K562 (cell line): Measurements from ENCODE around the gene PIK3CA. TPM values are rescaled to one million over a fixed set of nuclear protein-coding genes. Genes with fewer than 3 reads are reported as not detected.

Source experiments
- CBX3 ChIP-seq, 2 experiments: IDR thresholded peaks; 1 replicate in 1 of 2; 2 replicates in 1 of 2; pipeline ENCODE4 v1.6.1; 2012; ENCODE audit warnings: inconsistent platforms in 2 of 2, low read length in 2 of 2, borderline replicate concordance in 1 of 2, control low read depth in 1 of 2
- ETV5 ChIP-seq: sonication (generic); formaldehyde crosslinking; IDR thresholded peaks from 2 replicates; pipeline ENCODE4 v1.4.0; 2020; ENCODE audit warnings: low read depth, mild to moderate bottlenecking, missing genetic modification reagents
- FOXO4 ChIP-seq: fragments of 450-650 bp; formaldehyde crosslinking; IDR thresholded peaks from 2 replicates; pipeline ENCODE4 v1.4.0; 2020; ENCODE audit warnings: mild to moderate bottlenecking, moderate library complexity
- KDM1A ChIP-seq, 2 experiments: fragments of 450-650 bp; IDR thresholded peaks; 2 replicates each; pipeline ENCODE4 v1.6.1; 2016; ENCODE audit warnings: mild to moderate bottlenecking in 2 of 2
- MAFG ChIP-seq: fragments of 450-650 bp; conservative IDR thresholded peaks from 2 replicates; pipeline ENCODE4 v1.6.1; 2016; ENCODE audit warnings: missing genetic modification characterization, missing compliant biosample characterization
- MITF ChIP-seq: IDR thresholded peaks from 2 replicates; pipeline ENCODE4 v1.6.1; 2014; ENCODE audit warnings: antibody characterized with exemption
- MNT ChIP-seq, 2 experiments: fragments of 450-650 bp; conservative IDR thresholded peaks; 2 replicates each; pipeline ENCODE4 v1.6.1; 2017; ENCODE audit warnings: mild to moderate bottlenecking in 2 of 2, moderate library complexity in 2 of 2
- NFIC ChIP-seq: fragments of 450-650 bp; IDR thresholded peaks from 2 replicates; pipeline ENCODE4 v1.6.1; 2017; ENCODE audit warnings: mild to moderate bottlenecking, inconsistent platforms
- NONO ChIP-seq, 2 experiments: fragments of 200-400 bp in 1 of 2; fragments of 450-650 bp in 1 of 2; formaldehyde crosslinking in 1 of 2; IDR thresholded peaks; 2 replicates each; pipeline ENCODE4 v1.6.1; 2017; ENCODE audit warnings: low read depth in 2 of 2, mild to moderate bottlenecking in 2 of 2, moderate library complexity in 2 of 2, low read length in 1 of 2
- NR2C1 ChIP-seq, 2 experiments: fragments of 450-650 bp; IDR thresholded peaks; 2 replicates each; pipeline ENCODE4 v1.6.1; 2017; ENCODE audit warnings: mild to moderate bottlenecking in 2 of 2, antibody characterized with exemption in 1 of 2, inconsistent platforms in 1 of 2, missing compliant biosample characterization in 1 of 2, missing genetic modification characterization in 1 of 2
- PTBP1 ChIP-seq: fragments of 200-400 bp; formaldehyde crosslinking; IDR thresholded peaks from 2 replicates; pipeline ENCODE4 v1.6.1; 2017; ENCODE audit warnings: low read depth, low read length
- SMARCE1 ChIP-seq: fragments of 450-650 bp; IDR thresholded peaks from 2 replicates; pipeline ENCODE4 v1.7.1; 2016; ENCODE audit warnings: mild to moderate bottlenecking
- ZBTB40 ChIP-seq, 2 experiments: fragments of 450-650 bp in 1 of 2; sonication (generic) in 1 of 2; formaldehyde crosslinking in 1 of 2; IDR thresholded peaks; 2 replicates each; pipeline versions ENCODE4 v1.7.1 to v1.9.0; 2016 to 2022; ENCODE audit warnings: inconsistent platforms in 1 of 2, mild to moderate bottlenecking in 1 of 2, missing genetic modification reagents in 1 of 2
- polyA plus RNA-seq, 8 experiments: library from polyadenylated mRNA; depleted of rRNA in 4 of 8; stranded (reverse) in 5 of 8; unstranded in 3 of 8; fragments of >200 nt; fragmentation: Nextera tagmentation in 2 of 8; fragmentation: Illumina TruSeq in 1 of 8; extraction: Ambion mirVana in 2 of 8; extraction: Trizol in 1 of 8; gene quantifications; 2 replicates each; pipeline versions ENCODE4 v1.2.1 to v1.2.3, GENCODE V29; 2011 to 2014; ENCODE audit warnings: inconsistent platforms in 1 of 8, missing spikeins in 1 of 8
- total RNA-seq, 7 experiments: library from RNA; depleted of rRNA in 6 of 7; stranded (reverse); fragments of >200 nt in 6 of 7; fragmentation: Illumina TruSeq in 2 of 7; extraction: Trizol in 2 of 7; gene quantifications; 2 replicates each; pipeline versions ENCODE4 v1.2.1 to v1.2.3, GENCODE V29; 2011 to 2021; ENCODE audit warnings: low replicate concordance in 1 of 7

PIK3CA gene
- total and polyA plus RNA-seq, 9 of the 15 experiments (the other 6 are each of a cell fraction or from before 2014, with no cell fraction given) = 3.8 to 19.4 (median 10.8) TPM

- TF ChIP-seq ZBTB40 (IDR thresholded peaks at IDR 0.05) = peak; percentile 69
- no peak for TF ChIP-seq ZBTB40 (CRISPR knock-in tag; IDR thresholded peaks at IDR 0.05)
- peak in 1 of 2 experiments; percentile 29; a peak in 1 of 3 replicates for TF ChIP-seq CBX3 (IDR thresholded peaks at IDR 0.05; ENCODE audit: borderline replicate concordance in 1 of 2, low read length in 2 of 2)
- no peak for TF ChIP-seq MAFG (tag)
- peak; percentile 79 for TF ChIP-seq NR2C1 (IDR thresholded peaks at IDR 0.05)
- TF ChIP-seq NR2C1 (tag; IDR thresholded peaks at IDR 0.05) = peak; percentile 84
- TF ChIP-seq MITF = no peak
- peak; percentile 75; the same call in 1 of the 2 replicates for TF ChIP-seq SMARCE1
- TF ChIP-seq NFIC = 0 out of 2 replicates have a peak, but pooled peaks have one; percentile 10
- TF ChIP-seq FOXO4 = no peak
- no peak for TF ChIP-seq MNT (conservative IDR thresholded peaks at IDR 0.05)
- TF ChIP-seq ETV5 = peak; percentile 64
- peak in 1 of 2 experiments; percentile 29; a peak in 1 of 4 replicates for TF ChIP-seq KDM1A (IDR thresholded peaks at IDR 0.05)
- no peak for TF ChIP-seq PTBP1
- TF ChIP-seq NONO (IDR thresholded peaks at IDR 0.05; ENCODE audit: low read depth in 2 of 2, low read length in 1 of 2) = no peak
Measured at GRCh38 chr3:179268400-179269051, 120.4 kb downstream of the PIK3CA start (continued).
